OCI-LY7 (cell line): Measurements from ENCODE around the gene BTNL2. TPM values are rescaled to one million over a fixed set of nuclear protein-coding genes. Genes with fewer than 3 reads are reported as not detected.

Source experiments
- BruUV-seq: library from RNA; stranded (reverse); fragments of 400-500 nt; replicated peaks from 2 replicates; lab custom pipeline; 2021; lab: Mats Ljungman, UMichigan
- CTCF ChIA-PET: fragments of 300-600 bp; sonication (Branson Sonifier 250); formaldehyde crosslinking; loops from one replicate; lab custom pipeline; 2022; ENCODE audit warnings: antibody characterized with exemption; ENCODE audit not compliant: unreplicated experiment; lab: Charles Lee
- POLR2A ChIA-PET: fragments of 300-600 bp; sonication (Branson Sonifier 250); formaldehyde crosslinking; loops from one replicate; lab custom pipeline; 2022; ENCODE audit warnings: antibody characterized with exemption; lab: Charles Lee
- DNase-seq: peaks from one replicate; pipeline ENCODE4 v3.0.0-alpha.2; 2015; ENCODE audit warnings: low spot score
- H2AFZ ChIP-seq: fragments of 200-600 bp; sonication (generic), shearing (Covaris generic); 2 replicates; pipeline ENCODE4 v1.6.1; 2014; ENCODE audit warnings: mild to moderate bottlenecking, antibody characterized with exemption, low read length, moderate library complexity
- H3K27ac ChIP-seq: fragments of 200-600 bp; sonication (generic); 2 replicates; pipeline ENCODE4 v1.5.1; 2014; ENCODE audit warnings: mixed run types, low read depth, mild to moderate bottlenecking, moderate library complexity, low read length, inconsistent platforms; ENCODE audit not compliant: poor library complexity, severe bottlenecking
- H3K36me3 ChIP-seq: fragments of 200-600 bp; sonication (generic); 2 replicates; pipeline ENCODE4 v1.6.1; 2014; ENCODE audit warnings: mild to moderate bottlenecking, antibody characterized with exemption, low read length, moderate library complexity, mixed read lengths; ENCODE audit not compliant: insufficient read depth
- H3K4me1 ChIP-seq: fragments of 200-600 bp; sonication (generic); 2 replicates; pipeline ENCODE4 v1.5.1; 2014; ENCODE audit warnings: mild to moderate bottlenecking, low read length; ENCODE audit not compliant: insufficient read depth, poor library complexity, severe bottlenecking
- H3K4me2 ChIP-seq: fragments of 200-600 bp; sonication (generic); 2 replicates; pipeline ENCODE4 v1.6.1; 2014; ENCODE audit warnings: mild to moderate bottlenecking, low read length
- H3K4me3 ChIP-seq: fragments of 200-600 bp; sonication (generic); 2 replicates; pipeline ENCODE4 v1.5.1; 2014; ENCODE audit warnings: mild to moderate bottlenecking, low read depth, low read length; ENCODE audit not compliant: poor library complexity, severe bottlenecking
- H3K79me2 ChIP-seq: fragments of 200-600 bp; sonication (generic); 2 replicates; pipeline ENCODE4 v1.6.1; 2016; ENCODE audit warnings: low read depth, mild to moderate bottlenecking, low read length, moderate library complexity, mixed read lengths; ENCODE audit not compliant: insufficient read depth
- H3K9me2 ChIP-seq: fragments of 200-600 bp; sonication (generic); 2 replicates; pipeline ENCODE4 v1.6.1; 2016; ENCODE audit warnings: mild to moderate bottlenecking, low read length, mixed read lengths; ENCODE audit not compliant: insufficient read depth
- H3K9me3 ChIP-seq: fragments of 200-600 bp; sonication (generic); 2 replicates; pipeline ENCODE4 v1.6.1; 2014; ENCODE audit warnings: mild to moderate bottlenecking, mixed run types, low read length, mixed read lengths
- H4K20me1 ChIP-seq: fragments of 200-600 bp; sonication (generic); 2 replicates; pipeline ENCODE4 v1.6.1; 2014; ENCODE audit warnings: mild to moderate bottlenecking, antibody characterized with exemption, low read length, moderate library complexity, mixed read lengths; ENCODE audit not compliant: insufficient read depth
- EZH2phosphoT487 ChIP-seq: fragments of 200-600 bp; sonication (generic); IDR thresholded peaks from 2 replicates; pipeline ENCODE4 v1.6.1; 2018; ENCODE audit warnings: low read depth, borderline replicate concordance, mild to moderate bottlenecking, mixed run types, antibody characterized with exemption, low read length, moderate library complexity, mixed read lengths
- intact Hi-C: fragments of 100-400 bp; cut with micrococcal nuclease; formaldehyde crosslinking; loops from one replicate; pipeline ENCODE4 v1.10.0; 2022; ENCODE audit not compliant: unreplicated experiment
- total RNA-seq, 2 experiments: library from RNA; depleted of rRNA in 1 of 2; stranded (reverse); fragments of >200 nt in 1 of 2; shearing (Covaris generic) in 1 of 2; gene quantifications; 2 replicates each; pipeline ENCODE4 v1.2.3, GENCODE V29; 2014 to 2022
- TF ChIP-seq, protein P1 (sequence below): fragments of 200-600 bp; sonication (generic); conservative IDR thresholded peaks from 2 replicates; pipeline ENCODE4 v1.5.1; 2014; ENCODE audit warnings: mild to moderate bottlenecking, antibody characterized with exemption, low read length, moderate library complexity, mixed read lengths

BTNL2 gene
- total RNA-seq, 2 experiments from 2014 or later = 3.1 to 4.9 TPM

DNA sequence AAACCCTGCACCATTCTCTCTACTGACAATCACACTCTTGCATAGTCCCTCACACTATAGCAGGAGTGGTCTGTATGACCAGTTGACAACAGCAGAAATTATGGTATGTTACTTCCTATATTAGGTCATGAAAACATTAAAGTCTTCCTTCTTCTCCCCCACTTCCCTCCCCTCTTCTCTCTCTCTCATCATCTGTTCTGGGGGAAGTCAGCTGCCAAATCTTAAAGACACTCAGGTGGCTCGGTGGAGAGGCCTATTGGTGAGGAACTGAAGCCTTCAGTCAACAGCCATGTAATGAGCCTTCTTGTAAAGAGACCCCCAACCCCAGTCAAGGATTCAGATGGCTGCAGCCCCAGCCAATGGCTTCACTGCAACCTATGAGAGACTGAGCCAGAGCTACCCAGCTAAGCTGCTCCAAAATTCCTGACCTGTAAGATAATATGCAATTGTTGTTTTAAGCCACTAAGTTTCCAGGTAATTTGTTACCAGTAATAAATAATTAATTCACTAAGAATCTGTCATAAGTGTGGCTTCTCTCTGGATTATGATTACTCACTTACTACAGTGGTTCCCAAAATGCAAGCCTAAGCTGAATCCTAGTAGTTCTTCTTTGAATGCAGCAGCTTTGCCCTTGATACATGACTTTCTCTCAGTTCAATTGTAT is 24.1 kb downstream of the BTNL2 start:
- ChIA-PET POLR2A (interaction anchor here (0.6 kb wide), 1 partner anchor 19 kb away, joined by 3 read pairs; no protein-coding TSS in a partner anchor), CTCF (no interaction called here)
- H3K9me3 ChIP-seq = no peaks in the 10 kb centered on the region
- peaks cover 10% of the 10 kb centered on the region for H3K4me1 ChIP-seq
- H2AFZ ChIP-seq = peak overlapping the region; percentile 79; the same call in 1 of the 2 replicates
- no peak overlapping the region for H3K4me2 ChIP-seq
- no TSS peak for BruUV-seq
- intact Hi-C loops = no loop called here
- no peak overlapping the region for H3K27ac ChIP-seq
- no peaks in the 10 kb centered on the region for H3K36me3 ChIP-seq
- H4K20me1 ChIP-seq = no peaks in the 10 kb centered on the region
- no peak overlapping the region for H3K4me3 ChIP-seq
- H3K79me2 ChIP-seq = no peaks in the 10 kb centered on the region
- DNase-seq = peak; percentile 49
- TF ChIP-seq, protein P1, sequence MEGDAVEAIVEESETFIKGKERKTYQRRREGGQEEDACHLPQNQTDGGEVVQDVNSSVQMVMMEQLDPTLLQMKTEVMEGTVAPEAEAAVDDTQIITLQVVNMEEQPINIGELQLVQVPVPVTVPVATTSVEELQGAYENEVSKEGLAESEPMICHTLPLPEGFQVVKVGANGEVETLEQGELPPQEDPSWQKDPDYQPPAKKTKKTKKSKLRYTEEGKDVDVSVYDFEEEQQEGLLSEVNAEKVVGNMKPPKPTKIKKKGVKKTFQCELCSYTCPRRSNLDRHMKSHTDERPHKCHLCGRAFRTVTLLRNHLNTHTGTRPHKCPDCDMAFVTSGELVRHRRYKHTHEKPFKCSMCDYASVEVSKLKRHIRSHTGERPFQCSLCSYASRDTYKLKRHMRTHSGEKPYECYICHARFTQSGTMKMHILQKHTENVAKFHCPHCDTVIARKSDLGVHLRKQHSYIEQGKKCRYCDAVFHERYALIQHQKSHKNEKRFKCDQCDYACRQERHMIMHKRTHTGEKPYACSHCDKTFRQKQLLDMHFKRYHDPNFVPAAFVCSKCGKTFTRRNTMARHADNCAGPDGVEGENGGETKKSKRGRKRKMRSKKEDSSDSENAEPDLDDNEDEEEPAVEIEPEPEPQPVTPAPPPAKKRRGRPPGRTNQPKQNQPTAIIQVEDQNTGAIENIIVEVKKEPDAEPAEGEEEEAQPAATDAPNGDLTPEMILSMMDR = no peak
- TF ChIP-seq EZH2phosphoT487 = no peak
- H3K9me2 ChIP-seq = no peaks in the 10 kb centered on the region

DNA sequence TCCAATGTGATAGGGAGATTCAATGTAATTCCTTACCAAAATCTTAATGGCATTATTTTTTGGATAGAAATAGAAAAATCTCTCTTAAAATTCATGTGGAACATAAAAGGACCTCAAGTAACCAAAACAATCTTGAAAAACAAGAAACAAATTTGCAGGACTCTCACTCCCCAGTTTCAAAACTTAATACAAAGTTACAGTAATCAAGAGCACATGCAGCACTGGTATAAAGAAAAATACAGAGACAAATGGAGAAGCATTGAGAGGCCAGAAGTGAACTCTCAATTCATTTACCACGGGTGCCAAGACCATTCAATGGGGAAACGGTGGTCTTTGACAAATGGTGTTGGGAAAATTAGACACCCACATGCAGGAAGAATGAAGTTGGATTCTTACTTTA is 27.4 kb downstream of the BTNL2 start:
- no peak overlapping the region for H3K4me3 ChIP-seq
- no TSS peak for BruUV-seq

More for the DNA sequence above, 27.4 kb downstream of the BTNL2 start:
- H3K4me1 ChIP-seq = peaks cover 18% of the 10 kb centered on the region
- no peak for TF ChIP-seq EZH2phosphoT487
- TF ChIP-seq, protein P1 = no peak
- H3K36me3 ChIP-seq = no peaks in the 10 kb centered on the region
- no peaks in the 10 kb centered on the region for H3K79me2 ChIP-seq
- H4K20me1 ChIP-seq = no peaks in the 10 kb centered on the region
- DNase-seq = no peak
- POLR2A ChIA-PET = no interaction called here
- H3K9me2 ChIP-seq = no peaks in the 10 kb centered on the region
- H2AFZ ChIP-seq = no peak overlapping the region
- H3K9me3 ChIP-seq = no peaks in the 10 kb centered on the region
- CTCF ChIA-PET = no interaction called here
- no peak overlapping the region for H3K27ac ChIP-seq
- intact Hi-C loops = no loop called here
- H3K4me2 ChIP-seq = no peak overlapping the region
